Measurements from ENCODE around the gene TFAP2E. TPM values are rescaled to one million over a fixed set of nuclear protein-coding genes. Genes with fewer than 3 reads are reported as not detected.
A peak's percentile ranks its signal among the peaks of the same experiment; 100 is the strongest.

The TFAP2E gene
- total RNA-seq, 1 experiment from 2014 or later: 0.72 TPM

- TF ChIP-seq EZH2 (IDR thresholded peaks at IDR 0.05; ENCODE audit: low read depth): no peak
- TF ChIP-seq CTCF (conservative IDR thresholded peaks at IDR 0.05): peak; percentile 27; the same call in 1 of the 2 replicates
- no peaks in the 10 kb centered on the region for H3K9me3 ChIP-seq (ENCODE audit: insufficient read depth, low read depth)
- no peak for DNase-seq
- H3F3A ChIP-seq (ENCODE audit: insufficient read depth, low read depth): peaks cover 6% of the 10 kb centered on the region; the same call in 1 of the 2 replicates
- intact Hi-C loops (cut with micrococcal nuclease; ENCODE audit: unreplicated experiment): no loop called here
- no TSS peak for BruUV-seq (replicated peaks)
- H3K27me3 ChIP-seq (ENCODE audit: insufficient read depth, low read depth): no peaks in the 10 kb centered on the region
- POLR2A ChIA-PET (ENCODE audit: unreplicated experiment): no interaction called here
- H3K9me2 ChIP-seq (ENCODE audit: insufficient read depth): no peaks in the 10 kb centered on the region
- no peak overlapping the region for H2AFZ ChIP-seq
- H4K20me1 ChIP-seq (ENCODE audit: insufficient read depth): peaks cover 15% of the 10 kb centered on the region
- H3K4me3 ChIP-seq: no peak overlapping the region
- no peak overlapping the region for H3K27ac ChIP-seq
- peaks cover 1% of the 10 kb centered on the region; the same call in 1 of the 2 replicates for H3K4me1 ChIP-seq (replicated peaks; ENCODE audit: insufficient read depth)
- CTCF ChIA-PET: interaction anchor here (2.1 kb wide), 1 partner anchor 95 kb away, joined by 8 read pairs; no protein-coding TSS in a partner anchor
- peaks cover 13% of the 10 kb centered on the region; the same call in 1 of the 2 replicates for H3K36me3 ChIP-seq (ENCODE audit: low read depth)
- H3K79me2 ChIP-seq (ENCODE audit: low read depth): no peaks in the 10 kb centered on the region; the same call in 1 of the 2 replicates
- no peak overlapping the region for H3K4me2 ChIP-seq
Measured at GRCh38 chr1:35544976-35545375, 28.1 kb upstream of the TFAP2E start.

- Histone ChIP-seq H3K36me3 (ENCODE audit: low read depth) (peaks cover 18% of the 10 kb centered on the region; the same call in 1 of the 2 replicates), H4K20me1 (ENCODE audit: insufficient read depth) (peaks cover 18% of the 10 kb centered on the region), H3K4me1 (replicated peaks; ENCODE audit: insufficient read depth) (no peaks in the 10 kb centered on the region), H3K27ac (no peak overlapping the region), H3K9me3 (ENCODE audit: insufficient read depth, low read depth) (no peaks in the 10 kb centered on the region), H3K4me3 (no peak overlapping the region), H3K9me2 (ENCODE audit: insufficient read depth) (no peaks in the 10 kb centered on the region), H2AFZ (no peak overlapping the region), H3K4me2 (no peak overlapping the region), H3F3A (ENCODE audit: insufficient read depth, low read depth) (no peaks in the 10 kb centered on the region), H3K27me3 (ENCODE audit: insufficient read depth, low read depth) (no peaks in the 10 kb centered on the region), H3K79me2 (ENCODE audit: low read depth) (no peaks in the 10 kb centered on the region; the same call in 1 of the 2 replicates)
- ChIA-PET POLR2A (ENCODE audit: unreplicated experiment) (no interaction called here), CTCF (interaction anchor here (2.1 kb wide), 1 partner anchor 97 kb away, joined by 8 read pairs; no protein-coding TSS in a partner anchor)
- intact Hi-C loops (cut with micrococcal nuclease; ENCODE audit: unreplicated experiment): no loop called here
- TF ChIP-seq EZH2 (IDR thresholded peaks at IDR 0.05; ENCODE audit: low read depth) (no peak), CTCF (conservative IDR thresholded peaks at IDR 0.05) (no peak)
- DNase-seq: no peak
- BruUV-seq (replicated peaks): no TSS peak
Measured at GRCh38 chr1:35546614-35547013, 26.5 kb upstream of the TFAP2E start.

- H4K20me1 ChIP-seq (ENCODE audit: insufficient read depth): peaks cover 22% of the 10 kb centered on the region
- H3K4me1 ChIP-seq (replicated peaks; ENCODE audit: insufficient read depth): peaks cover 10% of the 10 kb centered on the region
- H3K79me2 ChIP-seq (ENCODE audit: low read depth): peaks cover 39% of the 10 kb centered on the region
- intact Hi-C loops (cut with micrococcal nuclease; ENCODE audit: unreplicated experiment): no loop called here
- no peaks in the 10 kb centered on the region for H3K9me3 ChIP-seq (ENCODE audit: insufficient read depth, low read depth)
- H3K27ac ChIP-seq: no peak overlapping the region
- H3K4me3 ChIP-seq: no peak overlapping the region
- H3K36me3 ChIP-seq (ENCODE audit: low read depth): peaks cover 27% of the 10 kb centered on the region; the same call in 1 of the 2 replicates
- BruUV-seq (replicated peaks): no TSS peak
- TF ChIP-seq CTCF (conservative IDR thresholded peaks at IDR 0.05) (no peak), EZH2 (IDR thresholded peaks at IDR 0.05; ENCODE audit: low read depth) (no peak)
- no peaks in the 10 kb centered on the region for H3K9me2 ChIP-seq (ENCODE audit: insufficient read depth)
- H3K4me2 ChIP-seq: no peak overlapping the region
- ChIA-PET CTCF (no interaction called here), POLR2A (ENCODE audit: unreplicated experiment) (no interaction called here)
- no peak for DNase-seq
- H2AFZ ChIP-seq: no peak overlapping the region
- H3K27me3 ChIP-seq (ENCODE audit: insufficient read depth, low read depth): no peaks in the 10 kb centered on the region
- no peaks in the 10 kb centered on the region for H3F3A ChIP-seq (ENCODE audit: insufficient read depth, low read depth)
Measured at GRCh38 chr1:35553851-35554250, 19.3 kb upstream of the TFAP2E start.

Measured in PC-9 (cell line).